AML-193 (cell line): ENCODE data around the gene SGTB.

Experiments
- DNase-seq, 2 experiments: peaks; one replicate each; lab custom pipeline; 2025; lab: John Stamatoyannopoulos, UW

The SGTB gene

GRCh38 chr5:65721720-65722574, at the start of gene SGTB, which contains the start of gene NLN:
TSS of gene SGTB (minus strand) at chr5:65722109. CDS start at chr5:65720807, 1,302 bp downstream.
TSS of gene NLN (plus strand) at chr5:65722205. CDS start at chr5:65722374, 169 bp downstream.
- peak; percentile 45 to 47 for DNase-seq

- DNase-seq, result no peak
Observed at GRCh38 chr5:65771266-65771665, 49.4 kb upstream of the SGTB start.

GRCh38 chr5:65769539-65769938, 47.6 kb upstream of the SGTB start:
- DNase-seq, result no peak

- no peak for DNase-seq
Observed at GRCh38 chr5:65768723-65769346, 46.9 kb upstream of the SGTB start.

GRCh38 chr5:65767565-65767964, 45.7 kb upstream of the SGTB start:
- DNase-seq, result no peak

- DNase-seq, result no peak
Observed at GRCh38 chr5:65766781-65767180, 44.9 kb upstream of the SGTB start.

- no peak for DNase-seq
Observed at GRCh38 chr5:65766175-65766574, 44.3 kb upstream of the SGTB start.

GRCh38 chr5:65765582-65765981, 43.7 kb upstream of the SGTB start:
- DNase-seq, result no peak

- DNase-seq, result no peak
Observed at GRCh38 chr5:65762234-65762633, 40.3 kb upstream of the SGTB start.

- no peak for DNase-seq
Observed at GRCh38 chr5:65760504-65761275, 38.8 kb upstream of the SGTB start.

GRCh38 chr5:65758546-65759144, 36.7 kb upstream of the SGTB start:
- DNase-seq, result no peak

- no peak for DNase-seq
Observed at GRCh38 chr5:65753189-65753588, 31.3 kb upstream of the SGTB start.

- DNase-seq, result no peak
Observed at GRCh38 chr5:65750938-65751337, 29.0 kb upstream of the SGTB start.

- no peak for DNase-seq
Observed at GRCh38 chr5:65749956-65750355, 28.0 kb upstream of the SGTB start.

- DNase-seq, result no peak
Observed at GRCh38 chr5:65749221-65749844, 27.4 kb upstream of the SGTB start.

GRCh38 chr5:65742565-65743231, 20.8 kb upstream of the SGTB start:
- DNase-seq, result peak; percentile 52 to 64

GRCh38 chr5:65739162-65739561, 17.3 kb upstream of the SGTB start:
- no peak for DNase-seq

- no peak for DNase-seq
Observed at GRCh38 chr5:65738305-65738704, 16.4 kb upstream of the SGTB start.

GRCh38 chr5:65737842-65738241, 15.9 kb upstream of the SGTB start:
- DNase-seq, result no peak

- DNase-seq, result no peak
Observed at GRCh38 chr5:65736011-65736410, 14.1 kb upstream of the SGTB start.

- no peak for DNase-seq
Observed at GRCh38 chr5:65734921-65735320, 13.0 kb upstream of the SGTB start.
